ENCODE data around the gene ZMIZ2.
"Not testable (repeated sequence)": the region's sequence is repeated elsewhere in the genome, so short reads cannot be mapped to it uniquely, and the experiment has no call there.

ZMIZ2 gene

DNA sequence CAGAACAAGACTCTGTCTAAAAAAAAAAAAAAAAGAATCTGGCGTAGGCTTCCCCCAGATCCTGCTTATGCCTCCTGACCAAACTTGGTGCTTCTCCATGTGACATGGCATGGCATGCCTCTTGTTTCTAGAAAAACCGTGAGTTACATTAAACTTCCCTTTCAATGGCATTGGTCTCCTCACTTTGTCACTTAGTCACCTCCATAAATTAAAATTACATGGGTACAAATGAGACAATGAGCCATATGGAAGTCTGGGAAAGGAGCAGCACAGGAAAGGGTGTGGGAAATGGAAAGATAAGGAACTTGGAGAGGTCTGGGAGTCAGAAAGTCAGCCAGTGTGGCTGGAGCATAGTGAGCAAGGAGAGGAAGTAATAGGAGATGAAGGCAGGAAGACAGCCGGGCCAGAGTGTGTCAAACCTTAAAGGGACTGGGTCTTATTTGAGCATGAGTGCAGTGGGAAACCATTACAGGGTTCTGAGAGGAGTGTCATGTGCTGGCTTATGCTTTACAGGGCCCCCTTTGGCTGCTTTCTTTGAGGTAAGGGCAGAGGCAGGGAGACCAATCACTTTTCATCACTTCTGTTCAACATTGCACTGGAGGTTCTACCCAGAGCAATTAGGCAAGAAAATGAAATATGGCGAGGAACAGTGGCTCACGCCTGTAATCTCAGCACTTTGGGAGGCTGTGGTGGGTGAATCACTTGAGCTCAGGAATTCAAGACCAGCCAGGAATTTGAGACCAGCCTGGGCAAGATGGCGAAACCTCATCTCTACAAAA, 21.3 kb upstream of the ZMIZ2 start:
- no peak for DNase-seq

DNA sequence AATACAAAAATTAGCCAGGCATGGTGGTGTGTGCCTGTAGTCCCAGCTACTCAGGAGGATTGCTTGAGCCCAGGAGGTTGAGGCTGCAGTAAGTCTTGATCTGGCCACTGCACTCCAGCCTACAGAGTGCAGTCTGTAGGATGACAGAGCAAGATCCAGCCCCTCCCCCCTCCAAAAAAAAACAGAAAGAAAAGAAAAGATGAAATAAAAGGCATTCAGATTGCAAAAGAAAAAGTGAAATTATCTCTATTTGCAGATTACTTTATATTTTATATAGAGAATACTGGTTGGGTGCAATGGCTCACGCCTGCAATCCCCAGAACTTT, 20.7 kb upstream of the ZMIZ2 start:
- DNase-seq = no peak

DNA sequence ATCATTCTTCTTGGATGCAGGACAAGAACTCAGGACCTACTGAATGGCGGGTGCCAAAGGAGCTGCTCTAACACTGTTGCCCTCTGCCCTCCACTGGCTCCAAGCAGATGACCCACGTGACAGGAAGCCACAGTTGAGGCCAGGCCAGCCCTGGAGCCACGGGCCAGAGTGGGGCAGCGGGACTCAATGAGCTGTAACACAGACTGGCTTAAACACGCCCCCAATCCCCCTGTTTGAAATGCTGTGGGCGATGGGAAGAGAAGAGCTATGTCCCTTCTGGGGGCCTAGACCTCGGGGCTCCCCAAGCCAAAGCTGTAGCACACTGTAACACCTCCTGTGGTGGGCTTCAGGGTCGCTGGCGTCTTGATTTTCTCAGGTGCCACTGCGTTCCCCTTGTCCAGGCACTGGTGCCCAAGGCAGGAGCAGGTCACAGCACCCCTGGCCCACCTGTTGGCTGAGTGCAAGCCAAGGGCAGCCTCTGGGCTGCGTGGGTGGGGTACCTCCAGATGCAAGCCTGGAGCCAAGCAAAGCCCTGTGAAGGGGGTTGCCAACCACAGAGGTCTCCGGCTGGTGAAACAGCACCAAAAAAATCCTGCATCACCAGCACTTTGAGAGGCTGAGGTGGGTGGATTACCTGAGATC, 18.6 kb upstream of the ZMIZ2 start:
- DNase-seq = no peak

DNA sequence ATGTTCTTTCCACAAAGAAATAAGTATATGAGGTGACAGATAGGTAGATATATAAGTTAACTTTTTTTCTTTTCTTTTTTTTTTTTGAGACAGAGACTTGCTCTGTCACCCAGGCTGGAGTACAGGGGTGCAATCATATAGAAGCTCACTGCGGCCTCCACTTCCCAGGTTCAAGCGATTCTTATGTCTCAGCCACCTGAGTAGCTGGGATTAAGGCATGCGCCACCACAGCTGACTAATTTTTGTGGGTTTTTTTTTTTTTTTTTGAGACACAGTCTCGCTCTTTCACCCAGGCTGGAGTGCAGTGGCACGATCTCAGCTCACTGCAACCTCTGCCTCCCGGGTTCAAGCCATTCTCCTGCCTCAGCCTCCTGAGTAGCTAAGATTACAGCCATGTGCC, 15.7 kb upstream of the ZMIZ2 start:
- not testable (repeated sequence) for DNase-seq

DNA sequence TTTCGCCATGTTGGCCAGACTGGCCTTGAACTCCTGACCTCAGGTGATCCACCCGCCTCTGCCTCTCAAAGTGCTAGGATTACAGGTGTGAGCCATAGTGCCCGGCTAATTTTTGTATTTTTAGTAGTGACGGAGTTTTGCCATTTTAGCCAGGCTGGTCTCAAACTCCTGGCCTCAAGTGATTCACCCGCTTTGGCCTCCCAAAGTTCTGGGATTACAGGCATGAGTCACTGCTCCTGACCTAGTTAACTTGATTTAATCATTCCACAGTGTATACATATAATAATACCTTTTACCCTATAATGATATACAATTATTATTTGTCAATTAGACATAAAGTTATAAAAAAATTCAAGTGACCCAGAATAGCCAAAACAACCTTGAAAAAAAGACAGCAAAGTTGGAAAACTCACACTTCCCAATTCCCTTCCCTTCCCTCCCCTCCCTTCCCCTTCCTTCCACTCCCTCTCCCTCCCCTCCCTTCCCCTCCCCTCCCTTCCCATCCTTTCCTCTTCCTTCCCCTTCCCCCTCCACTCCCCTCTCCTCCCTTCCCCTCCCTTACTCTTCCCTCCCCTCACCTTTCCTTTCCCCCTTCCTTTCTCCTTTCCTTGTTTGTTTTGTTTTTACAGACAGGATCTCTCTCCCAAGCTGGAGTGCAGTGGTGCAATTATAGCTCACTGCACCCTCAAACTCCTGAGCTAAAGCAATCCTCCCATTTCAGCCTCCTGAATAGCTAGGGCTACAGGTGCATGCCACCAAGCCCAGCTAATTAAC, 14.8 kb upstream of the ZMIZ2 start:
- no peak for DNase-seq

DNA sequence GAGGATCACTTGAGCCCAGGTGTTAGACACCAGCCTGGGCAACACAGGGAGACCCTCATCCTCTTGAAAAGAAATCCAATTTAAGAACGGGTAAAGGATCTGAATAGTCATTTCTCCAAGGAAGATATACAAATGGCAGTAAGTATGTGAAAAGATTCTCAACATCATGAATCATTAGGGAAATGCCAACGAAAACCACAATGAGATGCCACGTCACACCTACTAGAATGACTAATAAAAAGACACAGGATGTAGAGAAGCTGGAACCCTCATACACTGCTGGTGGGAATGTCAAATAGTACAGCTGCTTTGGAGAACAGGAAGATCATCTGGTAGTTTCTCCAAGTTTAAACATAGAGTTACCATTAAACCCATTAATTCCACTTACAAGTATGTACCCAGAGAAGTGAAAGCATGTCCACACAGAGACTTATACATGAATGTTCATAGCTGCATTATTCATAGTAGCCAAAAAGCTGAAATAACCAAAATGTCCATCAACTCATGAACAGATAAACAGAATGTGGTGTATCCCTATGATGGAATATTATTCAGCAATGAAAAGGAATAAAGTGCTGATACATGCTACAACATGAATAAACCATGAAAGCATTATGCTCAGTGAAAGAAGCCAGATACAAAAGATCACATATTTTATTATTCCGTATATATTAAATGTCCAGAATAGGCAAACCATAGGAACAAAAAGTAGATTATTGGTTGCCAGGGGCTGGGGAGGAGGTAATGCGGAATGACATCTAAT, 13.1 kb upstream of the ZMIZ2 start:
- DNase-seq = peak; percentile 21

DNA sequence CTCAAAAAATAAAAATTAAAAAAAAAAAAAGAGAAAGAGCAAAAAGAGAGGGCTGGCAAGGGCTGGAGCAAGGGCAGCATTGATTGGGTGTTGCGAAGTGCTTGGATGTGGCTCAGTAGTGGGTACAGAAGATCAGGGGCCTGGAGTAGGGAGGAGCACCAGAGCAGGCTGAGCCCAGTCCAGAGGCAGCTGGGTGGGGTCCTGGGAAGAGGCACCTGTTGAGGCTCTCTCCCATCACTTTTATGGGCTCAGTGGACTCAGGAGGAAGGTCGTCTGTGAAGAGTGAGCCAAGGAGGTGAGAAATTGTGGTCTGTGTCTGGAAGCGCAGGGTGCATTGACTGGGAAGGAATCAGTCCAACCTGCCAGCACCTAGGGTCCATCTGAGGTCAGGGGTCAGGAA, 11.8 kb upstream of the ZMIZ2 start:
- DNase-seq = no peak

DNA sequence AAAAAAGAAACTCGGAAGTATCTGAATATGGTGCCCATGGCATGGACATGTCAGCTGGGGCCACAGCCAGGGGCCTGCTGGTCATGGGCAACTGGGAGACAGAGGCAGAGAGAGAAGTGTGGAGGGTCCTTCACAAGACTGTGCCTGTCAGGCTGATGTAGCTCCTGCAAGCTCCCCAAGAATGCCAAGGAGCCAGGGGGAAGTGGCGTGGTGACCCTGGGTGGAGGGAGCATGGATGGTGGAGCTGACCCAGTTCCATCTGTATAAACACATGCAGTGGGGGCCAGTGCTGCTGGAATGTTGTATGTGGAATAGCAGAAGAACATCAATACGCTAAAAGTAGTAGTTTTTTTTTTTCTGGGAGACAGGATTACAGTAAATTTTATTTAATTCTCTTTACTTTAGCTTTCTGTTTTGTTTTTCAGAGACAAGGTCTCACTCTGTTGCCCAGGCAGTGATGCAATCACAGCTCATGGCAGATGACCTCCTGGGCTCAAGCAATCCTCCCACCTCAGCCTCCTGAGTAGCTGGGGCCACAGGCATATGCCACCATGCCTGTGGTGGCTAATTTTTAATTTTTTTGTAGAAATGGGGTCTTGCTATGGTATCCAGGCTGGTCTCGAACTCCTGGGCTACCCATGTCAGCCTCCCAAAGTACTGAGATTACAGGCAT, 10.5 kb upstream of the ZMIZ2 start:
- no peak for DNase-seq

DNA sequence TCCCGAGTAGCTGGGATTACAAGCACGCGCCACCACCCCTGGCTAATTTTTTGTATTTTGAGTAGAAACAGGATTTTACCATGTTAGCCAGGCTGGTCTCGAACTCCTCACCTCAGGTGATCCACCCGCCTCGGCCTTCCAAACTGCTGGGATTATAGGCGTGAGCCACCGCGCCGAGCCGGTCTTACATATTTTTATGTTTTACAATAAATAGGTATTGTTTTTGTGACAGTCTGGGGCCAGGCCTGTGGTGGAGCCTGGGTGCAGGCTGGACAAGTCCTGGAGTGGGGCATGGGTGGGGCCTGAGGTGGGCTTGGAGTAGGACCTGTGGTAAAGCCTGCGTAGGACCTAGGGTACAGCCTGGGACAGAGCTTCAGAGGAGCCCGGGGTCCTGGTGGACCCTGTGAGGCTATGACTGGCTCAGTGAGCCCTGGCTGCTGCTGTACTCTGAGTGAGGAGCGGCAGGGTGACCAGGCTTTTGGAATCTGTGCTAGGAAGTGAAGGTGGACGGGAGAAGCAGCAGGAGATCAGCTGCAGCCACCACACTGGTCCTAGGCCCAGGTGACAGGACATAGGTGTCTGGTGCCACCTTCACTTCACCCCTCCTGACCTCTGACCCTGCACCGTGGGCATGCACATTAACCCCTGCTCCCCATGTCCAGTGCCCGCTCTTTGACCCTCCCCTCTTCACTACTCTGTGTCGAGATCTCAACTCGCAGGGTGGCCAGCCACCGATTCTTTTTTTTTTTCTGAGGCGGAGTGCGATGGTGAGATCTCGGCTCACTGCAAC, 9.6 kb upstream of the ZMIZ2 start:
- DNase-seq = no peak

DNA sequence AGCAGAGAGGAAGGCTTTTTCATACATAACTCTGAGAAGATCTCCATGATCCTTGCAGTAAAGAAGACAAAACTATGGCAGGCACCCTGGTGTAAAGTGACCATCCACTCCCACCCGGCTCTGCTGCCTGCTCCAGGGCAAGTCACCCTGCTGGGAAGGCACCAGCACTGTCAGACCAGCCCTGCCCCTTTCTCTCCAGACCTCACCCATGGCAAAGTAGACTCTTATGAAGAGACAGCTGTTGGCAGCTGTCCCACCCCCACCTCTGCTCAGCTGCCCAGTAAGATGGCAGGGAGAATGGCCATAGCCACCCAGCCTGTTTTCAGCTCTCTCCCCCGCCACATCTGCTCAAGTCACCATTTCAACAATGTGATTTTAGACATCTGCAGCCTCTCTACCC, 8.6 kb upstream of the ZMIZ2 start:
- no peak for DNase-seq

DNA sequence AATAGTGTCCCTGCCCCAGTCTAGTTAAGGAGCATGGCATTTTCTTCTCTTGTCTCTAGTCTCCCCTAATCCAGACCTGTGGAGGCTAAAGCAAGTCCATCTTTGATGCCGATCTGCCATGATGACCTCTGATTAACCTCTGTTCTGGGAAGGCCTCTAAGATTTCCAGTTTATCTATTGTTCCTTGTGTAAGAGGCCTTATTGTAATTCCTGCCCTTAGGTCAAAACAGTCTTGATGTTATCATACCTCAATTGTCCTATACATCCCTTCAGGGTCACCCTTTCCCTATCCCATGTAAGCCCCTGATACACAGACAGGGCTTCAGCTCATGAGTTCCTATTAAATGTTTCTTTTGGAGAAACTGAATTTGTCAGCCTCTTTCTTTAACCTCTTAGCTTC, 4.9 kb upstream of the ZMIZ2 start:
- DNase-seq = no peak

DNA sequence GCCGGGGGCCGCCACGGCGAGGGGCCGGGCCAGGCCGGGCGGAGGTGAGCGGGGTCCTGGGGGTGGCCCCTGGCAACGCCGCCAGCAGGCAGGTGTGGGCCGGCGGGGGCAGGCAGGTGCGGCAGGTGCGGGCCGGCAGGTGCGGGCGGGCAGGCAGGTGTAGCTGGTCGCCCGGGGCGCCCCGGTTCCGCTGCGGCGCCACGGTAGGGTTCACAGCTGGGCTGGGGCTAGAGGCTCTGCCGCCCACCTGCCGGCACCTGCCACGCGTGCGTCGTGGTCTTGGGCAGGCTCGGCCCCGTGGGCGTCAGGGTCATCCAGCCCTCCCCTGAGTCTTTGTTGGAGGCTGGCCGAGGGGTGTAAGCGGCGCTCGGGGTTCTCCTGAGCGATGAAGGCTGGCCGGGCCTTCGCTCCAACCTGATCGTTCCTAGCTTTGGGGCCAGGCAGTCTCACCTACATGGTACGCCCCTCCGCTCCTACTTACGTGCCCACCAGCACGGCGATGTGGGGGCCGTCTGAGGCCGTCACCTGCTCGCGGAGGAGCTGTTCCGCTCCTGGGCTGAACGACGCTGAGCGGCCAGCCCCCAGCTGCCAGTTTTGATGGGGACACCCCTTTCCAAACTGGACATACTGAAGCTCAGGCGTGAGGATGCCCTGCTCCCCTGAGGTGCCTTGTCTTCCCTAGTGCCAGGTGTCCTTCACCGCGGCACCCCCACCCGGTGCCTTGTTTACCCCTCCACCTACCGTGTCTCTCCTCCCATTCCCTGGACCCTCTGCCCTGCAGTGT, 493 bp downstream of the ZMIZ2 start:
- DNase-seq = no peak

DNA sequence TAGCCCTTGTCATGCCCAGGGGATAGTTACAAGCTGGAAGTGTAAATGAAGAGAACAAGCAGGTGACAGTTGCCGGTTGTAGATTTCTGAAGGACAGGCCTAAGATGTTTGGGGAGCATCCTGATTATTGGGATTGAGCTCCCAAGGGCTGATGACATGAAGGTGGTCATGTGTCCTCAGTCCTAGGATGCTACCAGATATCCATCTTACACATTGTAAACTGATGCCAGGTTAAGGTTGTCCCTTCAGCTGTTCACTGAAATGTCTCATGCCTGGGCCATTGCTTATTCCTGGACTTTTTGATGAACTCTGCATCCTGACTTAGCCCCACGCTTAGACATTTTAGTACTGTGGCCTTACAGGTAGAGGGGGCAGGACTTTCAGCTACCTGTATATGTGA, 1.3 kb downstream of the ZMIZ2 start:
- DNase-seq = no peak

DNA sequence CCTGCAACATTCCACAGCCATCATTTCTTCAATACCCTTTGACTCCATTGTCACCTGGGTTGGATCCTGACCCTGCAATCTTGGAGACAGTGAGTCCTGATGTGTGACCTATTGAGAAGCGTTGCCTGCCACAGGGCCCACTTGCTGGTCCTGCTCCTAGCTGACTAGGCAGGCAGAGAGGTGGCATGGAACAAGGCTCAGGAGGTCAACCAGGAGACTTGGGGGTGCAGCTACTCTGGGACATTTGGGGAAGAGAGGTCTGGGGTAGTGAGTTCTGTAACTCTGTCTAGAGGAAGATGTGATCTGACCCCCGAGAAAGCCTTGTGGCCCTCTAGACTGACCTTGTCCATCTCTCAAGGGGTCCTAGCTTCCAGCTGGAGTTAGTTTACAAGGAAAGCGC, 1.8 kb downstream of the ZMIZ2 start:
- no peak for DNase-seq

DNA sequence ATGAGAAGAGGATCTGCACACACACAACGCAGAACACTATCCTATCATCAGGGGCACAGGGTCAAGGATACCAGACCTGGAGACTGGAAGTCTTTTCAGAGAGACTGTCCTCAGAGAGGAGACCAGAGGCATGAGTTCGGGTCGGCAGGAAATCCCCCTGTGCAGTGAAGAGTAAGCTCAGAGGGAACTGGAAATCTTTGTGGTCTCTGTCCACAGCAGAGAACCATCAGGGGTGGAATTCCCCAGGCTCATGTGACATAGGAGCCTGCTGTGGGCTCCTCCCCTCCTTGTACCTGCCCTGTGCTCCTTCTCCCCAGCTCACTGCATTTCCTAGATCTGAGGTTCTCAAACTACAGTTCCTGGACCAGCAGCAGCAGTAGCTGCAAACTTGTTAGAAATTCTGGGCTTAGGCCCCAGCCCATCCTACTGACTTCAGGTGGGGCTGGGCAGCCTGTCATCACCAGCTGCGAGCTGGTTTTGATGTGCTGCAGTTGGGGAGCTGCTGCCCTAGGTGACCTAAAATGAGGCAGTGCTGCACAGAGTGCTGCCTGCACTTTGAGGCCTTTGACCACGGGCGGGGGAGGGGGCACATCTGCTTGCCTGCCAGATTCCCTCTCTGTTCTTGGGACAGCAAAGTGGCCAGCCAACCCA, 2.4 kb downstream of the ZMIZ2 start:
- no peak for DNase-seq

DNA sequence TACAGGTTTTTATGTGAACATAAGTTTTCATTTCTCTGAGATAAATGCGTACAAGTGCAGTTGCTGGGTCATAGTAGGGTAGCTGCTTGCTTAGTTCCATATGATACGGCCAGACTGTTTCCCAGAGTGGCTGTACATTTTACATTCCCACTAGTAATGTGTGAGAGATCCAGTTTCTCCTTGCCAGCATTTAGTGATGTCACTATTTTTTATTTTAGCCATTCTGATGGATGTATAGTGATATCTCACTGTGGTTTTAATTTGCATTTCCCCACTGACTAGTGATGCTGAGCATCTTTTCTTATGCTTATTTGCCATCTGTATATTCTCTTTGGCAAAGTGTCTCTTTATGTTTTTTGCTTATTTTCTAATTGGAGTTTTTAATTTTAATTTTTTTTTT, 4.2 kb downstream of the ZMIZ2 start:
- DNase-seq = no peak

DNA sequence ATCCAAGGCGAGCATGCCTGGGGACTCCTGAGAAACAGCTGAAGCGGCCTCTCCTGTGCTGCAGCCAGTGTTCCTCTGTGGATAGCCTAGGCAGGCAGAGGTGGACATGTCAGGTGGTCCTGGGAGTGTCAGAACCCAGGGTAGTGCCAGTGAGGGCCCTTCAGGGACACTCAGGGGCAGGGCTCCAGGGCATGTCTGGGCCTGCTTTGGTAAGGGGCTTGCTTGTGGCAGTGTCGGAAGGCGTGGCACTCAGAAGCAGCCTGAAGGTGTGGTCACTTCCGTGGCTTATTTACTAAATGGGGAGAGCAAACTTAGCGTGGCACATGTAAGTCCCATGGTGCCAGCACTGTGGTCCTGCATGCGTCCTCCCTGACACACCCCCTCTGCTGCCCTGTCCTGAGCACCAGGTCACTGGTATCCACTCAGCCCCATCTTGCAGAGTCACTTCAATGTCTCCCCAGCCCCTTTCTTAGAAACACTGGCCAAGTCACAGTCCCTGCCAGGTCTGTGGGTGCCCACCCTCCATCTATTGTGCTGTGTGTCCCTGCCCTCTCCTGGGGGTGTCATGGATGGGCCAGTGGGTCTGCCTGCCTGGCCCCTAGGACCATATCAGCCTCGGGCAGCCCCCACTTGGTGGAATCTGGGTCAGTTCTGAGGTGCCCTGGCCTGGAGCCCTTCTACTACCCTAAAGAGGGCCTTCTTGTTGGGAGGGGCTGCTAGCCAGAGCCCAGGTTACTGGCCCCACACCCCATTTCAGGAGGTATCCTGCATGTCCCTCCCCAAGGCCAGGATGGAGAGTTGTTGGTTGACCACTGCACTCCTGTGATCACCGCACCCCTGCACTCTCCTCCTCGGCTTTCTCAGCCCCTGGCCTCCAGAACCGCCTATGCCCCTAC, 6.4 kb downstream of the ZMIZ2 start:
- DNase-seq = peak; percentile 21

DNA sequence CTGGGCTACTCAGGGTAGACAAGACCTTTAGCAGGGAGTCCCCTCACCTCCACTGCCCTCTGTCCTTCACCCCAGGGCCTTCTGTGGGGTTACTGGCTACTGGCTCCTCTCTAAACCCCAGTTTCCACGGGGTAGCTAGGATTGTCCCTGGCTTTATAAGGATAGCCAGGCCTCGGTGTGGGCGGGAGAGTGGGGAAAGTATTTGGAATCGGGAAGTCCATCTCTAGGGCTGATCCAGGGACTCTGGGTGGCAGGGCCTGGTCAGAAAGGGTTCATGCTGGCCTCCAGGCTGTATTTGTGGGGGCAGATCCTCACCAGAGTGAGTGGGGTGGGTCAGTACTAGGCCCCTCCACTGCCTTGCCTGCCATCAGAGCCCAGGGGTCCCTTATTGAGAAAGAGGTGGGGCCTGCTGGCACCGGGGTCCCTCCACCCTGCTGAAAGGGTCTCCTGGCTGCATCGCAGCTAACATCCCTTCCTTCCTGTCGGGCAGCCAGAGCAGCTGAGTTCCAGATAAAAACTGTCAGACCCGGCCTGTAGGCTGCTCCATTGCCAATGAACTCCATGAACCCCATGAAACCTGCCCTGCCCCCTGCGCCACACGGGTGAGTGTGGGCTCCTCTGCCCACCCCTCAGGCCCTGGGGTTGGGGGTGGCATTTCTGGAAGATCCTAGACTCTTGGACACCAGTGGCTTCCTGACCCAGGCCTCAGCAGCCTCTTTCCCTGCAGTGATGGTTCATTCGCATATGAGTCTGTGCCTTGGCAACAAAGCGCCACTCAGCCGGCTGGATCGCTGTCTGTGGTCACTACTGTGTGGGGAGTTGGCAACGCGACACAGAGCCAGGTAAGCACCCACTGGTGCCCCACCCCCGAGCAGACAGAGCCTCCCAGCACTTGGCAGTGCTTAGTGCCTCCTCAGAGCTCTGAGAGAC, 7.3 kb downstream of the ZMIZ2 start:
- DNase-seq = no peak

Data from hematopoietic multipotent progenitor cell treated with erythropoietin and hydrocortisone succinate and interleukin-3 and kit ligand, for 8 days (in vitro differentiated cells).